GM12878 (cell line): Measurements from ENCODE around the gene KCNQ1OT1. TPM values are rescaled to one million over a fixed set of nuclear protein-coding genes. Genes with fewer than 3 reads are reported as not detected.

Experiments used
- ATAC-seq: fragments of 200-7000 bp; cut with Tn5 transposase; 3 replicates; pipeline ENCODE4 v1.9.1; 2020; ENCODE audit warnings: mild to moderate bottlenecking, moderate library complexity
- BruUV-seq: library from RNA; stranded (reverse); fragments of 400-500 nt; replicated peaks from 2 replicates; lab custom pipeline; 2021; lab: Mats Ljungman, UMichigan
- CTCF ChIA-PET: fragments of 300-600 bp; sonication (Branson Sonifier 250); formaldehyde crosslinking; extraction: SDS; loops from one replicate; lab custom pipeline; 2021; ENCODE audit warnings: inconsistent platforms; lab: Yijun Ruan, JAX
- POLR2A ChIA-PET: fragments of 350-600 bp; formaldehyde crosslinking; extraction: SDS; loops from one replicate; lab custom pipeline; 2021; ENCODE audit warnings: inconsistent platforms; lab: Charles Lee
- RAD21 ChIA-PET: fragments of 300-600 bp; sonication (Branson Sonifier 250); formaldehyde crosslinking; loops from one replicate; lab custom pipeline; 2023; ENCODE audit warnings: antibody characterized with exemption; ENCODE audit not compliant: unreplicated experiment; lab: Charles Lee
- SMC1A ChIA-PET: fragments of 300-600 bp; sonication (Branson Sonifier 250); formaldehyde crosslinking; loops from one replicate; lab custom pipeline; 2023; ENCODE audit not compliant: unreplicated experiment, uncharacterized antibody; lab: Charles Lee
- DNase-seq: peaks from one replicate; pipeline ENCODE4 v3.0.0-alpha.2; 2011; ENCODE audit warnings: low read depth, low spot score
- FAIRE-seq: peaks from 3 replicates; lab custom pipeline; 2011; peaks lifted over from hg19 to GRCh38; lab: Jason Lieb, UNC
- H2AFZ ChIP-seq: 2 replicates; pipeline ENCODE4 v1.6.0; 2011; ENCODE audit warnings: low read depth, low read length, control low read depth; ENCODE audit not compliant: control insufficient read depth
- H3K27ac ChIP-seq: 2 replicates; pipeline ENCODE4 v1.5.1; 2011; ENCODE audit warnings: control low read depth; ENCODE audit not compliant: control insufficient read depth, insufficient read depth
- H3K27me3 ChIP-seq, 2 experiments: replicated peaks in 1 of 2; 2 replicates each; pipeline versions ENCODE4 v1.6.0 to v1.6.1; 2011; ENCODE audit warnings: low read length in 1 of 2; ENCODE audit not compliant: control insufficient read depth in 2 of 2, insufficient read depth in 2 of 2
- H3K36me3 ChIP-seq, 2 experiments: 2 replicates each; pipeline ENCODE4 v1.5.1; 2011; ENCODE audit warnings: low read length in 1 of 2; ENCODE audit not compliant: control insufficient read depth in 2 of 2, insufficient read depth in 2 of 2
- H3K4me1 ChIP-seq: 2 replicates; pipeline ENCODE4 v1.6.1; 2011; ENCODE audit warnings: mild to moderate bottlenecking, low read length, moderate library complexity, mixed read lengths; ENCODE audit not compliant: control insufficient read depth, insufficient read depth
- H3K4me2 ChIP-seq: 2 replicates; pipeline ENCODE4 v1.6.0; 2011; ENCODE audit warnings: control low read depth; ENCODE audit not compliant: control insufficient read depth, insufficient read depth
- H3K4me3 ChIP-seq: fragments of 200-600 bp; sonication (generic); 2 replicates; pipeline ENCODE4 v1.5.1; 2016
- H3K79me2 ChIP-seq: 2 replicates; pipeline ENCODE4 v1.6.0; 2011; ENCODE audit warnings: low read length; ENCODE audit not compliant: control insufficient read depth, insufficient read depth
- H3K9ac ChIP-seq: 2 replicates; pipeline ENCODE4 v1.8.0; 2011; ENCODE audit warnings: low read length, control low read depth, mixed read lengths; ENCODE audit not compliant: control insufficient read depth, insufficient read depth
- H3K9me3 ChIP-seq: replicated peaks from 3 replicates; pipeline ENCODE4 v1.5.1; 2011; ENCODE audit warnings: mild to moderate bottlenecking, low read length; ENCODE audit not compliant: control insufficient read depth, insufficient read depth
- H4K20me1 ChIP-seq: 2 replicates; pipeline ENCODE4 v1.6.0; 2011; ENCODE audit not compliant: control insufficient read depth, insufficient read depth
- CREB1 ChIP-seq: IDR thresholded peaks from 2 replicates; pipeline ENCODE4 v1.6.1; 2012; ENCODE audit warnings: low read depth, mild to moderate bottlenecking, inconsistent platforms
- CTCF ChIP-seq, 3 experiments: IDR thresholded peaks in 2 of 3; conservative IDR thresholded peaks in 1 of 3; 2 replicates each; pipeline ENCODE4 v1.5.1; 2011; ENCODE audit warnings: low read depth in 3 of 3, low read length in 3 of 3, mild to moderate bottlenecking in 3 of 3, control low read depth in 2 of 3, moderate library complexity in 2 of 3, inconsistent platforms in 1 of 3, mixed read lengths in 1 of 3; ENCODE audit not compliant: control insufficient read depth in 2 of 3, insufficient read depth in 1 of 3; ENCODE audit errors: extremely low read depth in 1 of 3
- E2F8 ChIP-seq: fragments of 450-650 bp; IDR thresholded peaks from 2 replicates; pipeline ENCODE4 v1.6.1; 2018; ENCODE audit warnings: mild to moderate bottlenecking, low read depth, moderate library complexity; ENCODE audit not compliant: partially characterized antibody
- GABPA ChIP-seq: IDR thresholded peaks from 2 replicates; pipeline ENCODE4 v1.6.1; 2014; ENCODE audit warnings: antibody characterized with exemption, low read depth, mild to moderate bottlenecking, inconsistent platforms
- MYB ChIP-seq: fragments of 150-350 bp; IDR thresholded peaks from 2 replicates; pipeline ENCODE4 v1.6.1; 2014; ENCODE audit warnings: mild to moderate bottlenecking, low read depth, low read length, borderline replicate concordance
- RAD51 ChIP-seq: fragments of 450-650 bp; IDR thresholded peaks from 2 replicates; pipeline ENCODE4 v1.6.1; 2016; ENCODE audit warnings: moderate library complexity, mild to moderate bottlenecking, inconsistent platforms
- ZNF384 ChIP-seq: IDR thresholded peaks from 2 replicates; pipeline ENCODE4 v1.6.1; 2012; ENCODE audit warnings: low read depth, mild to moderate bottlenecking, low read length, improper control_type of control experiment, borderline replicate concordance
- ZNF687 ChIP-seq: fragments of 450-650 bp; IDR thresholded peaks from 2 replicates; pipeline ENCODE4 v1.6.1; 2017; ENCODE audit warnings: mild to moderate bottlenecking, moderate library complexity
- WGBS: methylation state at CpG from one replicate; pipeline ENCODE4 v1.1.6; 2016; ENCODE audit warnings: low lambda C conversion rate; ENCODE audit not compliant: insufficient replicate concordance, insufficient coverage; ENCODE audit errors: missing lambda C conversion rate; 5-methylcytosine and 5-hydroxymethylcytosine counted together
- in situ Hi-C: fragments of 300-500 bp; cut with MboI; formaldehyde crosslinking; loops from 9 replicates; pipeline ENCODE4 v1.14.3; 2018; ENCODE audit warnings: mixed read lengths
- intact Hi-C: fragments of 100-400 bp; cut with micrococcal nuclease; formaldehyde crosslinking; loops from one replicate; pipeline ENCODE4 v1.14.2; 2022; ENCODE audit not compliant: unreplicated experiment
- polyA plus RNA-seq, 11 experiments: library from polyadenylated mRNA; depleted of rRNA in 4 of 11; unstranded in 6 of 11; stranded (reverse) in 5 of 11; fragments of >200 nt; fragmentation: Nextera tagmentation in 4 of 11; fragmentation: Illumina TruSeq in 1 of 11; extraction: Ambion mirVana in 4 of 11; extraction: Trizol in 1 of 11; gene quantifications; 1 replicate in 1 of 11; 2 replicates in 10 of 11; pipeline versions ENCODE4 v1.2.1 to v1.2.3, GENCODE V29; 2011 to 2016; ENCODE audit warnings: inconsistent platforms in 2 of 11, missing spikeins in 2 of 11, low read depth in 1 of 11
- total RNA-seq, 4 experiments: library from RNA; depleted of rRNA in 3 of 4; stranded (reverse); fragments of >200 nt in 3 of 4; fragmentation: Illumina TruSeq in 1 of 4; extraction: Trizol in 1 of 4; gene quantifications; 2 replicates each; pipeline versions ENCODE4 v1.2.1 to v1.2.3, GENCODE V29; 2013 to 2021
- TF ChIP-seq, protein P1 (sequence below): fragments of 450-650 bp; formaldehyde crosslinking; IDR thresholded peaks from 2 replicates; pipeline ENCODE4 v1.4.0; 2022; ENCODE audit warnings: mild to moderate bottlenecking, moderate library complexity

The KCNQ1OT1 gene
- total and polyA plus RNA-seq, 10 of the 15 experiments (the other 5 are each of a cell fraction or from before 2014, with no cell fraction given): 0.02 to 1.6 (median 0.41) TPM

GRCh38 chr11:2583605-2583958 is 116.2 kb downstream of the KCNQ1OT1 start (continued):
- TF ChIP-seq, protein P1, sequence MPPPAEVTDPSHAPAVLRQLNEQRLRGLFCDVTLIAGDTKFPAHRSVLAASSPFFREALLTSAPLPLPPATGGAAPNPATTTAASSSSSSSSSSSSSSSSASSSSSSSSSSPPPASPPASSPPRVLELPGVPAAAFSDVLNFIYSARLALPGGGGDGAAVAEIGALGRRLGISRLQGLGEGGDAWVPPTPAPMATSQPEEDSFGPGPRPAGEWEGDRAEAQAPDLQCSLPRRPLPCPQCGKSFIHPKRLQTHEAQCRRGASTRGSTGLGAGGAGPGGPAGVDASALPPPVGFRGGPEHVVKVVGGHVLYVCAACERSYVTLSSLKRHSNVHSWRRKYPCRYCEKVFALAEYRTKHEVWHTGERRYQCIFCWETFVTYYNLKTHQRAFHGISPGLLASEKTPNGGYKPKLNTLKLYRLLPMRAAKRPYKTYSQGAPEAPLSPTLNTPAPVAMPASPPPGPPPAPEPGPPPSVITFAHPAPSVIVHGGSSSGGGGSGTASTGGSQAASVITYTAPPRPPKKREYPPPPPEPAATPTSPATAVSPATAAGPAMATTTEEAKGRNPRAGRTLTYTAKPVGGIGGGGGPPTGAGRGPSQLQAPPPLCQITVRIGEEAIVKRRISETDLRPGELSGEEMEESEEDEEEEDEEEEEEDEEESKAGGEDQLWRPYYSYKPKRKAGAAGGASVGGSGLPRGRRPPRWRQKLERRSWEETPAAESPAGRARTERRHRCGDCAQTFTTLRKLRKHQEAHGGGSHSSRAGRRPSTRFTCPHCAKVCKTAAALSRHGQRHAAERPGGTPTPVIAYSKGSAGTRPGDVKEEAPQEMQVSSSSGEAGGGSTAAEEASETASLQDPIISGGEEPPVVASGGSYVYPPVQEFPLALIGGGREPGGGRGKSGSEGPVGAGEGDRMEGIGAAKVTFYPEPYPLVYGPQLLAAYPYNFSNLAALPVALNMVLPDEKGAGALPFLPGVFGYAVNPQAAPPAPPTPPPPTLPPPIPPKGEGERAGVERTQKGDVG (CRISPR knock-in tag): no peak
- TF ChIP-seq ZNF687 (no peak), ZNF384 (no peak), RAD51 (no peak)
- TF ChIP-seq, all 136 proteins: peak for 0

DNA sequence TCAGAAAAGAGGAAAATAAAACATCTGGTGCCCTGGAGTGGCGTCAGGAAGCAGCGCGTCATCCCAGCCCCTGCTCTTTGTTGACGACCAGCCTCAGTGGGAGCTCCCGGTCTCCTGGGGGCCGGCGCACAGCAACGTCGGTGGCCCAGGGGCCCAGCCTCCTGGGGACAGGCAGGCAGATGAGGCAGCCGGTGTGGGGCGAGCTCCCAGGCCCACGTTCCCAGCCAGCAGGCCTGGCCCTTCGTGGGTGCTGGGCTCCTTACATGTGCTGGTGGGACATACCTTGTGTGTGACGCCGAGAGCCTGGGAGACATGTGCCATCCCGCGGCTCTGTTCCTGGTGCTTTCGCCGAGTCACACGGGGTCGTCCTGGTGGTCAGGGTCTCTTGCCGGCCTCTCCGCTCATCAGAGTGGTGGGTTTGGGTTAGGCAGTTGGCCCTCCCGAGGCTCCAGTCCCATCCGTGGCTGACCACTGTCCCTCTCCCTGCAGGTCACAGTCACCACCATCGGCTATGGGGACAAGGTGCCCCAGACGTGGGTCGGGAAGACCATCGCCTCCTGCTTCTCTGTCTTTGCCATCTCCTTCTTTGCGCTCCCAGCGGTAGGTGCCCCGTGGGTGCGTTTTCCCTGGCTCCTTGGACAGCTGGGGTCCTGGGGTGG is 116.7 kb downstream of the KCNQ1OT1 start:
- DNase-seq: no peak
- 71% methylated on average over 26 of the region's 33 CpGs for WGBS
- no peak overlapping the region for H3K9ac ChIP-seq
- FAIRE-seq: no peak
- intact Hi-C loops: no loop called here
- no peaks in the 10 kb centered on the region for H3K36me3 ChIP-seq
- no peaks in the 10 kb centered on the region for H3K79me2 ChIP-seq
- H3K4me2 ChIP-seq: no peak overlapping the region
- H3K27ac ChIP-seq: no peak overlapping the region
- no peak overlapping the region for H2AFZ ChIP-seq
- no peaks in the 10 kb centered on the region for H4K20me1 ChIP-seq
- SMC1A ChIA-PET: no interaction called here
- RAD21 ChIA-PET: no interaction called here
- ATAC-seq: no peak
- no peak overlapping the region for H3K4me3 ChIP-seq
- H3K4me1 ChIP-seq: no peaks in the 10 kb centered on the region
- CTCF ChIA-PET: no interaction called here
- POLR2A ChIA-PET: no interaction called here
- BruUV-seq: no TSS peak
- in situ Hi-C loops: no loop called here
- no peaks in the 10 kb centered on the region for H3K27me3 ChIP-seq
- no peaks in the 10 kb centered on the region for H3K9me3 ChIP-seq
- TF ChIP-seq GABPA: no peak
- no peak for TF ChIP-seq MYB
- TF ChIP-seq CREB1: no peak
- no peak for TF ChIP-seq E2F8
- TF ChIP-seq CTCF (IDR thresholded peaks at IDR 0.05 in 2 of 3, conservative IDR thresholded peaks at IDR 0.05 in 1 of 3; ENCODE audit: control insufficient read depth in 2 of 3, extremely low read depth in 1 of 3, insufficient read depth in 1 of 3, low read depth in 3 of 3, low read length in 3 of 3): no peak
